Endothelial cell of hepatic sinusoid (primary cell): ENCODE measurements around the gene MYH13.

Experiments
- in situ Hi-C: cut with HindIII; loops from 2 replicates; pipeline ENCODE4 v1.10.0; 2017; ENCODE audit warnings: low sequenced_read_pairs

MYH13 gene

GRCh38 chr17:10349403-10349802 is 23.4 kb downstream of the MYH13 start:
- in situ Hi-C loops, result no loop called here

DNA sequence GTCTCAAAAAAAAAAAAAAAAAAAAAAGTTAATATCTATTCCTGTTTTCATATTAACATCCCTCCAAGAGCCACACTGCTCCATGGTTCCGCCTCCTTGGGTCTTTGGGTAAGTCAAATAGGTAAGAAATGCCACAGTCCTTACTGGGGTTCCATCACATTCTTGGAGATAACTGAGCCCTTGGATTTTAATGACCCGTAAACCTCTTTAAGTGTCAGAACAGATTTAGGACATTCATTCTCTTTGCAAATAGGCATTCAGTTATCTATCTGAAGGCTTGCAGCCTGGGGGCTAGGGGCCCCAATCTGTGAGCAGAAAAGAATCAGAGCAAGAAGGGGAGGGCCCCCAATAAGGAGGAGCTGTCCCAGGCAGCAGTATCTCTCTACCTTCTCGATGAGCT is 28.0 kb downstream of the MYH13 start:
- in situ Hi-C loops, result no loop called here

DNA sequence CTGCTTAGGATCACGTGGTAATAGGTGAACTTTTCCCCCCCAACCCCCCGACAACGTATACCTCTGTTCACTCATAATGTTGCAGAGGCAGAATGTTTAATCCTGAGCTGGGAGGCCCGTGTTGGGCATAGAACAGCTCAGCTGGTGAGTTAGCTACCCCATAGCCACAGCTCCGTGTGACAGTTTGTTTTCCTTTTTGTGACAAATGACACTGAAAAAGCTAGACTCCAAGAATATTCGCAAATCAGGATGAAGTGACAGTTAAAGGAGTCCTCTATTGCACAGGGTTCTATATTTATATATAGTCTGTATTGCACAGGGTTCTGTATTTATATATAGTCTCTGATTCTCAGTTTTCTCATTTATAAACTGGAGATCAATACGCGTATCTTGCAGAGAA is 33.8 kb downstream of the MYH13 start:
- in situ Hi-C loops, result no loop called here

GRCh38 chr17:10337976-10338375 is 34.8 kb downstream of the MYH13 start:
- in situ Hi-C loops, result no loop called here

GRCh38 chr17:10337136-10337535 is 35.7 kb downstream of the MYH13 start:
- in situ Hi-C loops, result no loop called here

DNA sequence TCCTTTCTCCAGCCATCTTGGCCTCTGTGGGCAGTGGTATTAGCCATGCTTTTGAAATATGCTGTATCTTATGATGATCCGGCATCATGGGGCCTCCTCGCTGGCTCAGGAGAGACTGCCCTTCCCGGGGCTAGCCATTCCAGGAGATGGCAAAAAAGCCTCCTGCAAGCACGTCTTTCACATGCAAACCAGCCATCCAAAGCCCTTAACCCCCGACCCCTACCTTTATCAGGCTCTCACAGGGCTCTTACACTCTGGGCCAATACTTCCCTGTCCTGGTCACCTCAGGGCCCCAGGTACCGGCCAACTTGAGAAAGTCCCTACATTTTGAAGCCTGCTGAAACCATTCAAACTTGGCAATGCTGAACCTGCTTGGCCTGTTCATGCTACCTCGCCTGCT is 36.4 kb downstream of the MYH13 start:
- in situ Hi-C loops, result no loop called here

DNA sequence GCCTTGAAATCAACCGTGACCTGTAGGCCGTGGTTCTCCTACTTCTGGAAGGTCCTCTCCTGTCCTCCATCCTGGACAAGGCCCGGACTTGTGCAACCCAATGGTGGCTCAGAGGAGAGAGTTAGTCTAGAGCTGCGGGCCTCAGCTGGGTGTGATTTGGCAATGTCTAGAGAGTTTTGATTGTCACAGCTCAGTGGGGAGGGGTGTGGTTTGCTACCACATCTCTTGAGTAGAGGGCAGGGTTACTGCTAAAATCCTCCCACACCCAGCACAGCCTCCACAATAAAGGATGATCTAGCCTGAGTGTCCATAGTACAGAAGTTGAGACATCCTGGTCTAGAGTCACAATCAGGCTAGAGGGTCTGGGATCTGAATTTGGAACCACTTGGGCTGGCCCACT is 40.3 kb downstream of the MYH13 start:
- in situ Hi-C loops, result no loop called here

GRCh38 chr17:10328971-10329923 is 43.6 kb downstream of the MYH13 start:
- in situ Hi-C loops, result no loop called here

DNA sequence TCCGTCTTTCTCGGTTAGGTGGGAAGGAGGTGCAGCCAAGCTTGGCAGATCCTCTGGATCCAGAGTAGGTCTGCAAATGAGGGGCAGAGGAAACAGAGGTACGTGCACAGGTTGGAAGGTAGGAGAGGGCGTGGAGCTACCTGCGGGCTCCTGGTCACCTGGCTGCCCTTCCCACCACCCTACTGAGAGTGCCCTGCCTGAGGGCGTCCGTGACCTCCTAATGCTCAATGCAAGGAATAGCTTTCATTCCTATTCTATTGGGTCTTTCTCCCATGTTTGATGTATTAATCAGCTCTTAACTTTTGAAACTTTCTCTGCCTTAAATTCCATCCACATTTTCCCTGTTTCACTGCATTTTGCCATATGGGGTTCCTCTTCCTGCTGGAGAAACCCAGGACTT is 44.6 kb downstream of the MYH13 start:
- in situ Hi-C loops, result no loop called here

DNA sequence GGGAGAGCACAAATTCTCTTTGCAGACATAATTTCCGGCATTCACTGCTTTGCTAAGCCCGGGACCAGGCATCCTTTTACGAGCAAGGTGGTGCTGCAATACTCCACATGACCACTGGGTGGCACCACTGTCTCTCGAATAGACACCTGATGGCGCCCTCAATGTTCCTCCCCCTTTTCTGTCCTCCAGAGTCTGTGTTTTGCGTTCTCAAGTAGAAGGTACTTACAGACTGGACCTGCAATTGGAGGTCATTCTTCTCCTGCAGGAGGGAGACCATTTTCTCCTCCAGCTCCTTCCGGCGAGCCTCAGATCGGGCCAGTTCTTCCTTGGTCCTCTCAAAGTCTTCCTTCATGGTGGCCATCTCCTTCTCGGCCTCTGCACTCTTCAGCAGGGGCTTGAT is 45.2 kb downstream of the MYH13 start:
- in situ Hi-C loops, result no loop called here

- in situ Hi-C loops, result no loop called here
These were observed 47.6 kb downstream of the MYH13 start for GRCh38 chr17:10325031-10325695.

GRCh38 chr17:10323812-10324610 is 48.8 kb downstream of the MYH13 start:
- in situ Hi-C loops, result no loop called here

- in situ Hi-C loops, result loop anchor here (5.0 kb wide), 1 partner anchor 34 kb away; no protein-coding TSS in a partner anchor
These were observed 54.3 kb downstream of the MYH13 start for GRCh38 chr17:10318535-10318934.

DNA sequence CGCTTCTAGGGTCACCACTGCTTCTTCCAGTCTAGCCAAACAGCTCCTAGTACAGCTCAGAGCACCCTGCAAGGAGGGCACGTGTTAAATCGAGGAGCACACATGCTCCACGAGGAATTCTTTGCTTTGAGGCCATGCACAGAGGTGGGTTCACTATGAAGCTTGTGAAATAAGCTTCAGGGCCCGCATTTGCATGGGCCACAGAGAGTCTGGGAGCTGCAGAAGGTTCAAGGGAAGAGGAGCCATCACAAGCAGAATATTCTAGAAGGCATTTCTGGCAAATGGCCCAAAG is 55.3 kb downstream of the MYH13 start:
- in situ Hi-C loops, result loop anchor here (5.0 kb wide), 1 partner anchor 35 kb away; no protein-coding TSS in a partner anchor

- in situ Hi-C loops, result loop anchor here (5.0 kb wide), 1 partner anchor 35 kb away; no protein-coding TSS in a partner anchor
These were observed 55.8 kb downstream of the MYH13 start for GRCh38 chr17:10316801-10317542.

- in situ Hi-C loops, result no loop called here
These were observed 58.5 kb downstream of the MYH13 start for GRCh38 chr17:10314329-10314728.

DNA sequence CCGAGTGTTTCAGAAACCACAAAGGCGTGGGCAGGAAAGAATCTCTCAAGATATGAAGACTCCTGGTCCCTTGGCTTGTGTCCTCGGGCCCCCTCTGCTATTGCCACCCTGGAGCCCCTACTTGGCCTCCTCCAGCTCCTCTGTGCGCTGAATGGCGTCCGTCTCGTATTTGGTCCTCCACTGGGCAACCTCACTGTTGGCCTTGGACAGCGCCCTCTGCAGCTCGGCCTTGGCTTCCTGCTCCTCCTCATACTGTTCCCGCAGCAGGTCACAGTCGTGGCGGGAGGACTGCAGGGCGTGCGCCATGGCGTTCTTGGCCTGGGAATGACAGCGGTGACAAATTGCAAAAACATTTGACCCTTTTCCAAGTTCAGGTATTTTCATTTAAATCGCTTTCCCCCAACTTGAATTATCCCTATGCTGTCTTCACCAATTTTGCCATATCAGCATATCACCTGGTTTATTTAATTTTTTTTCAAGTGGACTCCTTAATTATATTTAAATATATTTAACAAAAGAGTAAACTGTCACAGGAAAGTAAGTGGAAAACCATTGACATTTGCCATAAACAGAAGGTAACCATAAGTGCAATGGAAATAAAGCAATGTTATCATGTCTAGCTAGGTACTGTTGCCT is 59.7 kb downstream of the MYH13 start:
- in situ Hi-C loops, result no loop called here

DNA sequence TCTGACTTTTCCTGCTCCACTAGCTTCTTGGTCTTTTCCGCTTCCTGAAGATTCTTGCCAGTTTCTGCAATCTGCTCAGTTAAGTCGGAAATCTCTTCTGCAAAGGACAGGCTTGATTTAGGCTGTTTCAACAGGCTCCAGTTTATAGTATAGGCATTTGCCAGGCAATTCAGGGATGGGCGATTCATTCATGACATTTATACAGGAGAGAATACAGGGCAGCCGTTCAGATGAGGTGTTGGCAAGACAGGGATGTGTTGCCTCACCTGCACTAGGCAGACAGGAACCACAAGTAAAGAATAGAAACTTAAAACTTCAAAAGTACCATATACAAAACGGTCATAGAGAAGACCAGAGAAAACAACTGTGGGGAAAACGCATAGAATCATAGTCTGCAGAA is 61.7 kb downstream of the MYH13 start:
- in situ Hi-C loops, result no loop called here

DNA sequence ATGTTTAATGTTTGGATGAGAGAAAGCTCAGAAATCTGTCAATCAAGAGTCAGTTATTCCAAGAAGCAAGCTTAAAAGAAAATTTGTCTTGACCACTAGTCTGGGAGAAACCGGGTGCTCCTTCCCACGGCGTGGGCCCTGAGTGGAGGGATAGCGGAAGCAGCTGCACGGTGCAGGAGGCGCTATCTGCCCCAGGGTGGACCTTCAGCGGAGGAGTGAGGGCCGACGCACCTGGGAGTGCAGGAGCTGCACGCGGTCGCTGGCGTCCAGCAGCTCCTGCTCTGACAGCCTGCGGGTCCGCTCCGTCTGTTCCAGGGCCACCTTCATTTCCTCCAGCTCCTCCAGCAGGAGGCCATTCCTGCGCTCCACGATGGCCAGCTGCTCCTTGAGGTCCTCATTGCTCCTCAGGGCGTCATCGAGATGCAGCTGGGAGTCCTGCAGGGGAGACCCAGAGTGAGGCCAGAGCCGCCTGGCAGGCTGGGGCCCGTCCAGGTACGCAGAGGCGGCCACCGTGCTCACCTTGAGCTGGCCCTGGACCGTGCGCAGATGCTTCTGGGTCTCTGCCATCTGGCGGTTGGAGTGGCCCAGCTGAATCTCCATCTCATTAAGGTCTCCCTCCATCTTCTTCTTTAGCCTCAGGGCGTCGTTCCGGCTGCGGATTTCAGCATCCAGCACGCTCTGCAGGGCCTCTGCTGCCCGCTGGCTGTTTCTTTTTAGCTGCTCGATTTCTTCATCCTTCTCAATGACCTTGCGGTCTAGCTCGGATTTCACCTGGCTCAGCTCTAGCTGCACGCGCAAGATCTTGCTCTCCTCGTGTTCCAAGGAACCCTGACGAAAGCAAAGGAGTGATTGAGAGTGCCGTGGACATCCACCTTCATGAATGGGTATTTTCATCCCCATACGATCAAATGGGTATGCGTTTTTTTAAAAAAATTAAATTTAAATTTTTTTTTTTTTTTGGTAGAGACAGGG is 63.5 kb downstream of the MYH13 start:
- in situ Hi-C loops, result no loop called here
